ENCODE data around the gene NSD2. TPM values are rescaled to one million over a fixed set of nuclear protein-coding genes. Genes with fewer than 3 reads are reported as not detected.

Gene NSD2
- total and polyA plus RNA-seq, 9 of the 15 experiments (the other 6 are each of a cell fraction or from before 2014, with no cell fraction given) = 6.4 to 126 (median 58.8) TPM

DNA sequence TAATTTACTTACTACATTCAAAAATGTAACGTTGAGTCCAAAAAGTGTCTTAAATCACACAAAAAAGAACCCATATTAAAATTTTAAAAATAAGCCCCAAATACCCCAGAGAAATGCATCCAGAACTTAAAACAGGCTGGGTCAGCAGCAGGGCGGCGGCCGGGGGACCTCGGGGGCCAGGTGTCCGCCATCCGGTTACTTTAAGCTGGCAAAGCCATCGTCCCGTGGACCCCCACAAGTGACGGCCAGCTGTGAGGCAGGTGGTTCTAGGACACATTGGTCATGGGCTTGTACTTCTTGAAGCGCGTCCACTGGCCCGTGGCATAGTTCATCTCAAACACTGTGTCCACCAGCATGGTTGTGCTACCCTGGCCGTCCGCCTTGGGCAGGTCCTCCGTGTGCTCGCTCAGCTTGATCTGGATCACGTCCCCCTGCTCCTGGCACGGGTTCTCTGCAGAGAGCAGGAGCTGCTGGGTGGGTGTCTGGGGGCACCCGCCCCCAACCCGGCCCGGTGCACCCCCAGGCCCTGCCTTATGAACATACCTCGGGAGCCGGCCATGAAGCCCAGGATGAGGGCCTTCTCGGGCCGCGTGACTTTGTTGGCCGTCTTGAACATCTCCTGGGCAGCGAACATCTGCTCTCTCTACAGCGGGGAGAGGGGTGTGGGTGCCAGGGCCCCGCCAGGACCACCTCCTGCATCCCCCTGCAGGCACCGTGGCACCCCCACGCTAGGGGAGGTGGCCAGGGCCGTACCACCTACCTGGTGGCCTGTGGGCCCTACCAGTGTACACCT is 112.1 kb downstream of the NSD2 start:
- intact Hi-C loops (cut with micrococcal nuclease) (no loop called here), in situ Hi-C loops (cut with MboI) (no loop called here)
- H3K27me3 ChIP-seq (ENCODE audit: control insufficient read depth in 2 of 2, insufficient read depth in 2 of 2, low read length in 2 of 2) = no peaks in the 10 kb centered on the region
- ATAC-seq (no peak), FAIRE-seq (no peak), DNase-seq (ENCODE audit: extremely low read depth in 1 of 4, low spot score in 3 of 4) (no peak)
- H3K9ac ChIP-seq (ENCODE audit: insufficient read depth in 1 of 2, low read depth in 2 of 2, low read length in 2 of 2) = no peak overlapping the region
- no peak overlapping the region for H3K4me2 ChIP-seq (ENCODE audit: insufficient read depth, low read length)
- H3K36me3 ChIP-seq (ENCODE audit: control insufficient read depth, insufficient read depth, low read length) = peaks cover 98% of the 10 kb centered on the region
- H3K4me3 ChIP-seq = no peak overlapping the region
- TF ChIP-seq, protein P1, sequence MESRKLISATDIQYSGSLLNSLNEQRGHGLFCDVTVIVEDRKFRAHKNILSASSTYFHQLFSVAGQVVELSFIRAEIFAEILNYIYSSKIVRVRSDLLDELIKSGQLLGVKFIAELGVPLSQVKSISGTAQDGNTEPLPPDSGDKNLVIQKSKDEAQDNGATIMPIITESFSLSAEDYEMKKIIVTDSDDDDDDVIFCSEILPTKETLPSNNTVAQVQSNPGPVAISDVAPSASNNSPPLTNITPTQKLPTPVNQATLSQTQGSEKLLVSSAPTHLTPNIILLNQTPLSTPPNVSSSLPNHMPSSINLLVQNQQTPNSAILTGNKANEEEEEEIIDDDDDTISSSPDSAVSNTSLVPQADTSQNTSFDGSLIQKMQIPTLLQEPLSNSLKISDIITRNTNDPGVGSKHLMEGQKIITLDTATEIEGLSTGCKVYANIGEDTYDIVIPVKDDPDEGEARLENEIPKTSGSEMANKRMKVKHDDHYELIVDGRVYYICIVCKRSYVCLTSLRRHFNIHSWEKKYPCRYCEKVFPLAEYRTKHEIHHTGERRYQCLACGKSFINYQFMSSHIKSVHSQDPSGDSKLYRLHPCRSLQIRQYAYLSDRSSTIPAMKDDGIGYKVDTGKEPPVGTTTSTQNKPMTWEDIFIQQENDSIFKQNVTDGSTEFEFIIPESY (CRISPR knock-in tag; IDR thresholded peaks at IDR 0.05) = 0 out of 2 replicates have a peak, but pooled peaks have one; percentile 35
- TF ChIP-seq PCBP2 (IDR thresholded peaks at IDR 0.05; ENCODE audit: low read depth, low read length, poor library complexity, severe bottlenecking) = no peak
- TF ChIP-seq CCNT2 (IDR thresholded peaks at IDR 0.05; ENCODE audit: borderline replicate concordance, extremely low read depth, insufficient read length, low read depth, low read length) = no peak
- TF ChIP-seq POLR2G (IDR thresholded peaks at IDR 0.05; ENCODE audit: low read depth, low read length) = peak; percentile 72
- TF ChIP-seq ZNF324 (CRISPR knock-in tag; IDR thresholded peaks at IDR 0.05) = no peak
- no peak for TF ChIP-seq SAFB2 (IDR thresholded peaks at IDR 0.05; ENCODE audit: borderline replicate concordance, low read depth, low read length, severe bottlenecking)
- TF ChIP-seq MECOM (CRISPR knock-in tag; IDR thresholded peaks at IDR 0.05) = no peak
- H4K20me1 ChIP-seq (replicated peaks; ENCODE audit: control insufficient read depth, insufficient read depth, low read length) = peaks cover 15% of the 10 kb centered on the region
- H2AFZ ChIP-seq (ENCODE audit: low read depth, low read length) = no peak overlapping the region
- peaks cover 2 to 53% of the 10 kb centered on the region in 2 experiments; a peak in 4 of 5 replicates for H3K4me1 ChIP-seq (replicated peaks in 1 of 2; ENCODE audit: control insufficient read depth in 2 of 2, insufficient read depth in 2 of 2, low read length in 2 of 2)
- CTCF ChIA-PET (ENCODE audit: low intra/inter-chr PET ratio) = no interaction called here
- WGBS (ENCODE audit: insufficient coverage, low coverage, missing lambda C conversion rate) = 94% methylated on average over 27 of the region's 34 CpGs
- no TSS peak for BruUV-seq (replicated peaks)
- no peaks in the 10 kb centered on the region for H3K9me1 ChIP-seq (ENCODE audit: control insufficient read depth, insufficient read depth, low read length)
- no peaks in the 10 kb centered on the region for H3K9me3 ChIP-seq (replicated peaks; ENCODE audit: control insufficient read depth, insufficient read depth, low read depth, low read length)
- H3K27ac ChIP-seq (ENCODE audit: extremely low read depth, low read depth, low read length) = no peak overlapping the region
- POLR2A ChIA-PET = interaction anchor here (0.8 kb wide), 1 partner anchor 63 kb away, joined by 5 read pairs; no protein-coding TSS in a partner anchor
- H3K79me2 ChIP-seq (ENCODE audit: control insufficient read depth, insufficient read depth, low read length) = no peaks in the 10 kb centered on the region

All from K562 (cell line).